Measurements from ENCODE around the gene FMNL3.
A peak's percentile ranks its signal among the peaks of the same experiment; 100 is the strongest.
"Not testable (repeated sequence)": the region's sequence is repeated elsewhere in the genome, so short reads cannot be mapped to it uniquely, and the experiment has no call there.

FMNL3 gene

DNA sequence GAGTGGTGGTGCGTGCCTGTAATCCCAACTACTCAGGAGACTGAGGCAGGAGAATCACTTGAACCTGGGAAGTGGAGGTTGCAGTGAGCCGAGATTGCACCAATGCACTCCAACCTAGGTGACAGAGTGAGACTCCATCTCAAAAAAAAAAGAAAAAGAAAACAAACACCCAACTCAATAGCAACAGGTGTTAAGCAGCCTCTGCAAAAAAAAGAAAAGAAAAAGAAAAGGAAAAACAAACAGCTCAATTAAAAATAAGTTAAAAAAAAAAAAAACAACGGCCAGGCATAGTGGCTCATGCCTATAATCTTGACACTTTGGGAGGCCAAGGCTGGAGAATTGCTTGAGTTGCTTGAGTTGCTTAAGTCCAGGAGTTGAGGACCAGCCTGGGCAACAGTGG, 10.6 kb upstream of the FMNL3 start:
- not testable (repeated sequence) for DNase-seq (ENCODE audit: low read depth)

- DNase-seq (ENCODE audit: low read depth) = no peak
Measured at GRCh38 chr12:49716553-49716952, 9.3 kb upstream of the FMNL3 start.

- not testable (repeated sequence) for DNase-seq (ENCODE audit: low read depth)
Measured at GRCh38 chr12:49713952-49714351, 6.7 kb upstream of the FMNL3 start.

DNA sequence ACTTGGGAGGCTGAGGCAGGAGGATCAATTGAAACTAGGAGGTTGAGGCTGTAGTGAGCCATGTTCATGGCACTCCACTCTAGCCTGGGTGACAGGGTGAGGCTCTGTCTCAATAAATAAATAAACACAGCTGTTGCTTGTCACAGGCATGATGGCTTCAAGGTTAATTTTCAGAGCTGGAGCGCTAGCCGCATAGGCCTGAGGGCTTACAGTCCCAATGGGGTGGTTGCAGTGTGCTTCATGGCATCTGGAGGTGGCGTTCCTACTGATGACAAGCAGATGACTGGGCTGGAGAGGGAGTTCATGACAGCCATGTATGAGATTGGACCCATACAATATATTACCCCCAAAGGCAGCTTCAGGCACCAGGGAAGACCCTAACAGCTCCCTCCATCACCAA, 1.6 kb upstream of the FMNL3 start:
- no peak for DNase-seq (ENCODE audit: low read depth)

GRCh38 chr12:49707812-49708147, 575 bp upstream of the FMNL3 start:
- no peak for DNase-seq (ENCODE audit: low read depth)

DNA sequence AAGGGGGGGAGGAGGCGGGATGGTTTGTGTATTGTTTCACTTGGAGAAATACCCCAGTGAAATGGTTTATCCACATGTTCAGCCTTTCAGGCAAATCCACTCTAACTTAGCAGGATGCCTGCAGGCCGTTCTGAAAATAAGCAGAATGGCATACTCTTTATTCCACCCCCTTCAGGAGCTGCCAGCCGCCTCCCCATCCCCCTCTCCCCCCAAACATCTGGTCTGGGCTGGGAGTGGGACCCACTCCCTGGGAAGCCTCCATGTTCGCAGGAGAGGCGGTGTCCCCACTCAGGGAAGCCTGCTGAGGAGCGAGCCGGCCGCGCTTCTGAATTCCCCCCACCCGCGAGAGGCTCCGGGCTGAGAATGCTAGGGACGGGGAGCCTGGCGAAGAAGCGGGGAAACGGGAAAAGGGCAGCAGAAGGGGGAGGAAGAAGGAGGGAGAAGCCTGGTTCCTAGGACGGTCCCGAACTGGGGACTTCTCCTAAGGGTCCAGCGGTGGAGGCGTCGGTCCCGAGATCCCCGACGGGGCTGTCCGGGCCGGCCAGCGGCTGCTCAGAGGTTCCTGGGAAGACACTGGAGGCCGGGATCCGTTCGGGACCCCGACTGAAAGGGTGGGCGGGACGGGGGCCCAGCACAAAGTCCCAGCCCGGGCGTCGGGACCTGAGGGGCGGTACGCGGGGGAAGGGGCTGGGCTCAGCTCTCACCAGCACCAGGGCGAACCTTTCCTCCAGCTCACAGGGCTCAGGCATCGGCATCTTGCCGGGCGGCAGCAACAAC, 666 bp downstream of the FMNL3 start:
- DNase-seq (ENCODE audit: low read depth) = peak; percentile 2

DNA sequence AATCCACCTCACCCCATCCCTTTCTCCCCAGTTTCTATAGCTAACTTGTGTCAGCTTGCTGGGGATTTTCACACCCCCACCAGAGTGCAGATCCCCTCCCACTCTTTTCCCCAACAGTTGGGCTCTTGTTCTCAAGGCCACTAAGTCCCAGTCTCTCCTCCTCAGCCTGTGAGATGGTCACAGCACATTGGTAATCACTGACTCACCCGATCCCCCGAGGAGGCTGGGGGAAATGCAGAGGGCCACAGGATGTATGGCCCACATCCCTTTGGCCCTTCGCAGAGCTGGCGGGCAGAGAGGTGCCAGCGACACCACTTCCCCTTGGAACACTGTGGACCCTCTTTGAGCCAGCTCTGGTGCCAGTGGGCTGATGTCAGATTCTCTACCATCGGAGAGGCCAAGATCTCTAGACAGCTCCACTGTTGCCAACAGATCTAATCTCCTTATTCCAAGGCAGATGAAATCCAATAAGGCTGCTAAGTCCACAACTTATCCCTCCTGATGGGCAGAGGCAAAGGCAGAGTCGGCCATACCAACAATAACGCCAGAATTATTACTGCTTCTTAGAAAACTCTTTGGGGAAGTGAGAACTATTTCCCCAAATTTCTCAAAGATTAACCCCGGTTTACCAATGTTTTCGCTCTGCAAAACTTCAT, 1.6 kb downstream of the FMNL3 start:
- peak; percentile 1 for DNase-seq (ENCODE audit: low read depth)

- DNase-seq (ENCODE audit: low read depth) = peak; percentile 27
Measured at GRCh38 chr12:49703647-49704137, 3.5 kb downstream of the FMNL3 start.

- DNase-seq (ENCODE audit: low read depth) = no peak
Measured at GRCh38 chr12:49702676-49703215, 4.5 kb downstream of the FMNL3 start.

GRCh38 chr12:49702009-49702408, 5.2 kb downstream of the FMNL3 start:
- DNase-seq (ENCODE audit: low read depth) = no peak

GRCh38 chr12:49698619-49699545, 8.3 kb downstream of the FMNL3 start:
- no peak for DNase-seq (ENCODE audit: low read depth)

- DNase-seq (ENCODE audit: low read depth) = no peak
Measured at GRCh38 chr12:49697808-49698207, 9.4 kb downstream of the FMNL3 start.

DNA sequence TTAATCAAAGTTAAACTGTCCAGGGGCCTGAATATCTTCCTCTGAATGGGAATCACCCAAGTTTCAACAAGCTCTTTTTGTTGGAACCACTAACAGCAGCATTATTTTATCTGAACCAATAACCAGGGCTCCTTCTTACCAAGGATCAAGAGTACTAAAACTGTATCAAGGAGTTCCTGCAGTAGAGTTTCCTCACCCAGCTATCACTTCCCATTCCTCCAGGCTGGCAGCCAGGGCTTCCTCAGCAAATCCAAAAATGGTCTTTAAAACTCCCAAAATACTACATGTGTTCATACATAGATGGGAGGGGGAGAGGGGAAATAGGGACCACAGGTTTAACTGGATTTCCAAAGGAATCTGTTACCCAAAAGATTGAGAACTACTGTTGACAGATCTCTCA, 10.5 kb downstream of the FMNL3 start:
- DNase-seq (ENCODE audit: low read depth) = no peak

DNA sequence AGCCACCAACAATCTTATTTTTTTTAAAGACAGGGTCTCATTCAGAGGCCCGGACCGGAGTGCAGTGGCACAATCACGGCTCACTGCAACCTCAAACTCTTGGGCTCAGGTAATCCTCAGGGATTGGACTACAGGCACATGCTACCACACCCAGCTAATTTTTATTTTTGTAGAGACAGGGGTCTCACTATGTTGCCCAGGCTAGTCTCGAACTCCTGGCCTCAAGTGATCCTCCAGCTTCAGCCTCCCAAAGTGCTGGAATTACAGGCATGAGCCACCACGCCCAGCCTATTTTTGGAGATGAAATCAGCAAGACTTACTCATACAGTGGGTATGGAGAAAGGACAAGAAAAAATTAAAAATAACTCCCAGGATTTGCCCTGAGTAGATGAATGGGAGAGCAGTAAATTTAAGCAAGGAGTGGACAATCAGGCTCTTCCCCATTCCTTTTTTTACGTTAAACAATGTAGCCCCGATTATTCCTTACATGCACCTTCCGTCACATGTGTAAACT, 13.2 kb downstream of the FMNL3 start:
- DNase-seq (ENCODE audit: low read depth) = no peak

GRCh38 chr12:49692851-49693250, 14.4 kb downstream of the FMNL3 start:
- DNase-seq (ENCODE audit: low read depth) = no peak

DNA sequence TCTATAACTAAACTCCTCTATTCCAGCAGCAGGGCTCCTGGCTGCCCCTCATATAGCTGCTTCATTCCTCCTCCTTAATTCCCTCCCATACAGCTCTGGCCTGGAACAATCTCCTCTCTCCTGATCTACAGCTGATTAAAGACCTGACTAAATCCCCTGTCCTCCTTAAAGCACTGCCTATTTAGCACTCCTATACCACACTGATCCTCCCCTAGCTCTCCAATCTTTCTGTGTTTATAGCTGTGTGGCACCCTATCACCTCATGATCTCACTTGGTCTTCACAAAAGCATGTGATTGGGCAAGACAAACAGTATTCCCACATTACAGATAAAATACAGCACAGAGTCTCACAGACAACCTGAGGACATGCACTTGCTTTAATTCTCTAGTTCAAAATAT, 17.4 kb downstream of the FMNL3 start:
- DNase-seq (ENCODE audit: low read depth) = no peak

GRCh38 chr12:49689237-49689636, 18.0 kb downstream of the FMNL3 start:
- no peak for DNase-seq (ENCODE audit: low read depth)

GRCh38 chr12:49687941-49688340, 19.3 kb downstream of the FMNL3 start:
- no peak for DNase-seq (ENCODE audit: low read depth)

DNA sequence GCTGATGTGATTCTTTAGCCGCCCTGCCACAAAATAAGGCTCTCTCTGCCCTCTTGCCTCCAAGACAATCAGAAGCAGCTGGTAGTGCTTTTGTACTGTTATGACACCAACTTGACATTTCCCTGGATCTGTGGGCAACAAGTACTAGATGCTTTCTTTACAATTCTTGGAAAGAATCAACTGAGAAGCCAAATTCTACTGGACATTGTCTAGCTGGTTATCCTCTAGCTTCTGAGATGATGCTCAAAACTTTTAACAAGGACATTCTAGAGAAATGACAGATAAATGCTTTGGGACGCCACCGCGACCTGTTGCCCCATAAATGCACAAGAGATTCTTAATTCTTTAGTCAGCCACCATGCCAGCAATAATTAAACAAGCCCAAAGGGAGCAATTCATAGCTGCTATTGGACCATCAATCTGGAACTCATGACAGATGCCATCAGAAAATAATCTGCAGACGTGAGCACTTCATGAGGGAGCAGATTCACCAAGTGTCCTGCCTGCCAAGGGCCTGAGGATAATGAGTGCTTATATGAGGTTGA, 22.8 kb downstream of the FMNL3 start:
- DNase-seq (ENCODE audit: low read depth) = no peak

DNA sequence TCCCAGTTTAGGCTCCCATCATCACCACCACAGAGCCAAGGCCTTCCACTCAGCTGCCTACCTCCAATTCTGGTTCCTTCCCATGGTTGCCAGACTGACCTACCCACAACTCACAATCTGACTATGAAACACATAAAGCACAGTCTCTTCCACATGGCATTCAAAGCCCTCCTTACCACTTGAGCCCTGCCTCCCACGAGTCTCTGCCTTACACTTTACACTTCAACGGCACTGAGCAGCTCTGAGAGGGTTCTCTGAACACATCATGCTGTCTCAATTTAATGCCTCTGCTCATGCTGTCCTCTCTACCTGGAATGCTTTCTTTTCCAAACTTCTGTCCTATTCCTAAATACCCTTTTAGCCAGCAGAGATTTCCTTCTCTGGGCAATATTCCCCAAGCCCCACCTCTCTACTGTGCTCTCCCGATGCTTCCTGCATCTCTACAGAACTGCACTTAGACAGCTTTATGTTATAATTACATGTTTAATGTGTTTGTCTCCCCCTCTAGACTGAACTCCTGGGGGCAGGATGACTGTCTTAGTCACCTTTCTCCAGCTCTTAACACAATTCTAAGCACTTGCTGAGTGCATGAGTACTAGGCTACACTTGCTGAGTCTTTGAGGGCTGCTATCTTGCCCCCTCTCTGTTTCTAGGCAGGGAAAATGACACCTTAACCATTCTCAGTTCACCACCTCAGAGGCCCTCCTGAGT, 23.5 kb downstream of the FMNL3 start:
- DNase-seq (ENCODE audit: low read depth) = no peak

- DNase-seq (ENCODE audit: low read depth) = no peak
Measured at GRCh38 chr12:49680075-49680474, 27.1 kb downstream of the FMNL3 start.
